NCI-H2107 treated with DMSO at 0.1 percent for 48 hours (cell line): ENCODE results near the gene KCMF1.

Experiments
- DNase-seq: peaks from one replicate; lab custom pipeline; 2025; ENCODE audit not compliant: unreplicated experiment; lab: John Stamatoyannopoulos, UW

Gene KCMF1

GRCh38 chr2:84980263-84980983, 9.5 kb downstream of the KCMF1 start:
- DNase-seq: no peak

- DNase-seq: no peak
Measured at GRCh38 chr2:84986018-84986417, 15.1 kb downstream of the KCMF1 start.

- DNase-seq: no peak
Measured at GRCh38 chr2:84989422-84989821, 18.5 kb downstream of the KCMF1 start.

- DNase-seq: no peak
Measured at GRCh38 chr2:84989927-84990326, 19.0 kb downstream of the KCMF1 start.

- DNase-seq: no peak
Measured at GRCh38 chr2:84991404-84992160, 20.6 kb downstream of the KCMF1 start.

GRCh38 chr2:84995826-84996225, 24.9 kb downstream of the KCMF1 start:
- no peak for DNase-seq

GRCh38 chr2:84996909-84997308, 25.9 kb downstream of the KCMF1 start:
- no peak for DNase-seq

- DNase-seq: no peak
Measured at GRCh38 chr2:84999553-84999955, 28.6 kb downstream of the KCMF1 start.

GRCh38 chr2:85001595-85001994, 30.6 kb downstream of the KCMF1 start:
- DNase-seq: no peak

- DNase-seq: no peak
Measured at GRCh38 chr2:85002534-85002933, 31.6 kb downstream of the KCMF1 start.

- DNase-seq: no peak
Measured at GRCh38 chr2:85008252-85008651, 37.3 kb downstream of the KCMF1 start.

- DNase-seq: no peak
Measured at GRCh38 chr2:85009019-85009618, 38.2 kb downstream of the KCMF1 start.

- DNase-seq: no peak
Measured at GRCh38 chr2:85010404-85010803, 39.4 kb downstream of the KCMF1 start.

- no peak for DNase-seq
Measured at GRCh38 chr2:85011098-85011497, 40.1 kb downstream of the KCMF1 start.

GRCh38 chr2:85011747-85012146, 40.8 kb downstream of the KCMF1 start:
- DNase-seq: no peak

- DNase-seq: no peak
Measured at GRCh38 chr2:85012431-85012830, 41.5 kb downstream of the KCMF1 start.

GRCh38 chr2:85012855-85013254, 41.9 kb downstream of the KCMF1 start:
- no peak for DNase-seq

GRCh38 chr2:85015653-85016360, 44.8 kb downstream of the KCMF1 start:
- no peak for DNase-seq

- no peak for DNase-seq
Measured at GRCh38 chr2:85016446-85016845, 45.5 kb downstream of the KCMF1 start.

GRCh38 chr2:85017411-85018048, 46.6 kb downstream of the KCMF1 start:
- no peak for DNase-seq

- no peak for DNase-seq
Measured at GRCh38 chr2:85018049-85018447, 47.1 kb downstream of the KCMF1 start.
